GM21515 (cell line): Measurements from ENCODE around the gene SSC5D.
"Not testable (repeated sequence)": the region's sequence is repeated elsewhere in the genome, so short reads cannot be mapped to it uniquely, and the experiment has no call there.

Source experiments
- ATAC-seq: cut with Tn5 transposase; IDR thresholded peaks from one replicate; pipeline ENCODE4 v1.9.1; 2021; ENCODE audit not compliant: unreplicated experiment

The SSC5D gene

GRCh38 chr19:55487924-55488687 is at the start of gene SSC5D:
Gene SSC5D (plus strand): TSS chr19:55488436. CDS start chr19:55488590, 154 bp downstream.
- ATAC-seq = no peak

GRCh38 chr19:55439052-55439451 is 49.2 kb upstream of the SSC5D start:
- ATAC-seq = no peak

- no peak for ATAC-seq
These were observed 47.7 kb upstream of the SSC5D start for GRCh38 chr19:55440411-55441105.

GRCh38 chr19:55441319-55441691 is 46.9 kb upstream of the SSC5D start:
- no peak for ATAC-seq

GRCh38 chr19:55441692-55442321 is 46.4 kb upstream of the SSC5D start:
- ATAC-seq = no peak

- no peak for ATAC-seq
These were observed 45.8 kb upstream of the SSC5D start for GRCh38 chr19:55442372-55442961.

- ATAC-seq = no peak
These were observed 45.0 kb upstream of the SSC5D start, which contains the start of gene SHISA7 for GRCh38 chr19:55443045-55443823. Gene SHISA7 (minus strand): TSS chr19:55443300. CDS start chr19:55442863, 437 bp downstream.

- no peak for ATAC-seq
These were observed 44.3 kb upstream of the SSC5D start for GRCh38 chr19:55443824-55444480.

GRCh38 chr19:55444646-55445045 is 43.6 kb upstream of the SSC5D start:
- ATAC-seq = no peak

- no peak for ATAC-seq
These were observed 42.2 kb upstream of the SSC5D start for GRCh38 chr19:55446060-55446459.

- no peak for ATAC-seq
These were observed 40.6 kb upstream of the SSC5D start for GRCh38 chr19:55447421-55448174.

GRCh38 chr19:55448175-55448490 is 40.1 kb upstream of the SSC5D start:
- ATAC-seq = not testable (repeated sequence)

GRCh38 chr19:55449469-55449868 is 38.8 kb upstream of the SSC5D start:
- no peak for ATAC-seq

- ATAC-seq = no peak
These were observed 36.9 kb upstream of the SSC5D start for GRCh38 chr19:55451163-55451964.

GRCh38 chr19:55451965-55452748 is 36.1 kb upstream of the SSC5D start:
- no peak for ATAC-seq

- ATAC-seq = no peak
These were observed 35.4 kb upstream of the SSC5D start for GRCh38 chr19:55452749-55453346.

- no peak for ATAC-seq
These were observed 34.5 kb upstream of the SSC5D start for GRCh38 chr19:55453511-55454260.
